HepG2 (cell line): ENCODE results near the gene PARP6. TPM values are rescaled to one million over a fixed set of nuclear protein-coding genes. Genes with fewer than 3 reads are reported as not detected.

ENCODE experiments used
- ATAC-seq: fragments of 200-7000 bp; cut with Tn5 transposase; 3 replicates; pipeline ENCODE4 v1.9.1; 2020; ENCODE audit warnings: mild to moderate bottlenecking, moderate library complexity
- BruUV-seq: library from RNA; stranded (reverse); fragments of 400-500 nt; replicated peaks from 2 replicates; lab custom pipeline; 2021; lab: Mats Ljungman, UMichigan
- CTCF ChIA-PET: fragments of 300-600 bp; formaldehyde crosslinking; extraction: SDS; loops from one replicate; lab custom pipeline; 2021; ENCODE audit warnings: low total read pairs, inconsistent platforms, low intra/inter-chr PET ratio; lab: Yijun Ruan, JAX
- POLR2A ChIA-PET: fragments of 350-600 bp; sonication (Branson Sonifier 250); formaldehyde crosslinking; loops from one replicate; lab custom pipeline; 2020; ENCODE audit warnings: antibody characterized with exemption, inconsistent platforms; lab: Yijun Ruan, JAX
- DNase-seq: peaks from one replicate; pipeline ENCODE4 v3.0.0-alpha.2; 2015; ENCODE audit warnings: low spot score
- FAIRE-seq: peaks from 3 replicates; lab custom pipeline; 2011; peaks lifted over from hg19 to GRCh38; lab: Jason Lieb, UNC
- H2AFZ ChIP-seq: one replicate; pipeline ENCODE4 v1.6.1; 2011; ENCODE audit warnings: low read length, inconsistent platforms
- H3K27ac ChIP-seq: fragments of 300-600 bp; 3 replicates; pipeline ENCODE4 v1.8.0; 2011; ENCODE audit warnings: mixed run types, mild to moderate bottlenecking, mixed read lengths, low read length, inconsistent platforms; ENCODE audit not compliant: insufficient read depth; ENCODE audit errors: extremely low read length
- H3K27me3 ChIP-seq, 2 experiments: fragments of 200-600 bp in 1 of 2; 2 replicates in 1 of 2; 3 replicates in 1 of 2; pipeline versions ENCODE4 v1.6.0 to v1.8.0; 2011; ENCODE audit warnings: low read length in 2 of 2, mild to moderate bottlenecking in 2 of 2, moderate library complexity in 2 of 2, inconsistent platforms in 1 of 2; ENCODE audit not compliant: insufficient read depth in 2 of 2, control insufficient read depth in 1 of 2
- H3K36me3 ChIP-seq, 2 experiments: fragments of 200-600 bp in 1 of 2; replicated peaks in 1 of 2; 2 replicates in 1 of 2; 3 replicates in 1 of 2; pipeline versions ENCODE4 v1.5.1 to v1.8.0; 2011; ENCODE audit warnings: low read length in 2 of 2, inconsistent platforms in 1 of 2; ENCODE audit not compliant: insufficient read depth in 2 of 2, control insufficient read depth in 1 of 2
- H3K4me1 ChIP-seq: 2 replicates; pipeline ENCODE4 v1.5.1; 2012; ENCODE audit warnings: low read length, inconsistent platforms; ENCODE audit not compliant: insufficient read depth
- H3K4me2 ChIP-seq: 2 replicates; pipeline ENCODE4 v1.6.0; 2011; ENCODE audit warnings: low read depth, low read length, inconsistent platforms
- H3K4me3 ChIP-seq, 3 experiments: fragments of 200-600 bp in 1 of 3; sonication (generic), shearing (Covaris generic) in 1 of 3; replicated peaks in 1 of 3; 2 replicates each; pipeline ENCODE4 v1.5.1; 2011 to 2016; ENCODE audit warnings: low read length in 3 of 3, inconsistent platforms in 2 of 3, low read depth in 2 of 3, mild to moderate bottlenecking in 2 of 3, control low read depth in 1 of 3, mixed read lengths in 1 of 3; ENCODE audit not compliant: insufficient read depth in 1 of 3
- H3K79me2 ChIP-seq: one replicate; pipeline ENCODE4 v1.6.1; 2011; ENCODE audit warnings: low read length, inconsistent platforms; ENCODE audit not compliant: insufficient read depth
- H3K9ac ChIP-seq: 2 replicates; pipeline ENCODE4 v1.6.0; 2011; ENCODE audit warnings: mild to moderate bottlenecking, low read depth, low read length, inconsistent platforms; ENCODE audit not compliant: insufficient read depth
- H3K9me3 ChIP-seq: 2 replicates; pipeline ENCODE4 v1.5.1; 2012; ENCODE audit warnings: mild to moderate bottlenecking, low read length
- H4K20me1 ChIP-seq: 2 replicates; pipeline ENCODE4 v1.6.0; 2011; ENCODE audit warnings: inconsistent platforms, mild to moderate bottlenecking, low read length, moderate library complexity; ENCODE audit not compliant: insufficient read depth
- ARID2 ChIP-seq: sonication (generic); formaldehyde crosslinking; IDR thresholded peaks from 2 replicates; pipeline ENCODE4 v1.8.1; 2022; ENCODE audit warnings: mild to moderate bottlenecking, missing genetic modification reagents, borderline replicate concordance
- ASH2L ChIP-seq: fragments of 300-600, 200-600 bp; sonication (generic); IDR thresholded peaks from 2 replicates; pipeline ENCODE4 v1.7.0; 2017; ENCODE audit warnings: low read depth, mild to moderate bottlenecking, moderate library complexity, mixed read lengths, low read length; ENCODE audit not compliant: insufficient read length
- BRCA1 ChIP-seq: sonication (generic); formaldehyde crosslinking; IDR thresholded peaks from 2 replicates; pipeline ENCODE4 v1.4.0; 2020; ENCODE audit warnings: missing genetic modification reagents
- CBX5 ChIP-seq: sonication (generic); formaldehyde crosslinking; IDR thresholded peaks from 2 replicates; pipeline ENCODE4 v1.4.0; 2020; ENCODE audit warnings: missing genetic modification reagents, borderline replicate concordance
- CEBPG ChIP-seq: IDR thresholded peaks from 2 replicates; pipeline ENCODE4 v1.6.1; 2016
- DNMT1 ChIP-seq: sonication (generic); formaldehyde crosslinking; IDR thresholded peaks from 2 replicates; pipeline ENCODE4 v1.5.1; 2020; ENCODE audit warnings: mild to moderate bottlenecking, missing genetic modification reagents
- DR1 ChIP-seq: sonication (generic); formaldehyde crosslinking; IDR thresholded peaks from 2 replicates; pipeline ENCODE4 v1.8.0; 2021; ENCODE audit warnings: mild to moderate bottlenecking, missing genetic modification reagents, inconsistent platforms
- HBP1 ChIP-seq: IDR thresholded peaks from 2 replicates; pipeline ENCODE4 v1.6.1; 2016; ENCODE audit warnings: low read depth, control low read depth
- NFIC ChIP-seq: IDR thresholded peaks from 2 replicates; pipeline ENCODE4 v1.6.1; 2012; ENCODE audit warnings: mild to moderate bottlenecking, low read length, inconsistent platforms
- NFKB2 ChIP-seq: sonication (generic); formaldehyde crosslinking; IDR thresholded peaks from 2 replicates; pipeline ENCODE4 v1.4.0; 2020; ENCODE audit warnings: missing genetic modification reagents, borderline replicate concordance
- NPAS2 ChIP-seq: sonication (generic); formaldehyde crosslinking; IDR thresholded peaks from 2 replicates; pipeline ENCODE4 v1.8.0; 2022; ENCODE audit warnings: mild to moderate bottlenecking, missing genetic modification reagents, borderline replicate concordance
- ONECUT2 ChIP-seq: sonication (generic); formaldehyde crosslinking; IDR thresholded peaks from 2 replicates; pipeline ENCODE4 v1.4.0; 2020; ENCODE audit warnings: missing genetic modification reagents
- SRF ChIP-seq: IDR thresholded peaks from 2 replicates; pipeline ENCODE4 v1.6.1; 2011; ENCODE audit warnings: mild to moderate bottlenecking, low read depth, low read length, moderate library complexity
- TSC22D2 ChIP-seq: sonication (generic); formaldehyde crosslinking; IDR thresholded peaks from 2 replicates; pipeline ENCODE4 v1.5.1; 2020; ENCODE audit warnings: missing genetic modification reagents, mild to moderate bottlenecking, borderline replicate concordance
- U2AF1 ChIP-seq: fragments of 200-400 bp; formaldehyde crosslinking; optimal IDR thresholded peaks from 2 replicates; pipeline ENCODE3; 2017; ENCODE audit warnings: mild to moderate bottlenecking, low read depth, low read length
- ZC3H13 ChIP-seq: sonication (generic); formaldehyde crosslinking; IDR thresholded peaks from 2 replicates; pipeline ENCODE4 v1.8.1; 2023; ENCODE audit warnings: mild to moderate bottlenecking, missing genetic modification reagents, moderate library complexity
- ZFP36L2 ChIP-seq: sonication (generic); formaldehyde crosslinking; IDR thresholded peaks from 2 replicates; pipeline ENCODE4 v1.4.0; 2020; ENCODE audit warnings: missing genetic modification reagents
- ZMAT3 ChIP-seq: sonication (generic); formaldehyde crosslinking; conservative IDR thresholded peaks from 2 replicates; pipeline ENCODE4 v1.7.0; 2021; ENCODE audit warnings: missing genetic modification reagents
- ZNF12 ChIP-seq: sonication (generic); formaldehyde crosslinking; IDR thresholded peaks from 2 replicates; pipeline ENCODE4 v1.5.0; 2020; ENCODE audit warnings: missing genetic modification reagents
- ZNF354B ChIP-seq: sonication (generic); formaldehyde crosslinking; IDR thresholded peaks from 2 replicates; pipeline ENCODE4 v1.8.0; 2022; ENCODE audit warnings: mild to moderate bottlenecking, missing genetic modification reagents
- ZNF446 ChIP-seq: sonication (generic); formaldehyde crosslinking; IDR thresholded peaks from 2 replicates; pipeline ENCODE4 v1.5.0; 2020; ENCODE audit warnings: mild to moderate bottlenecking, missing genetic modification reagents
- ZNF558 ChIP-seq: sonication (generic); formaldehyde crosslinking; IDR thresholded peaks from 2 replicates; pipeline ENCODE4 v1.9.0; 2022; ENCODE audit warnings: mild to moderate bottlenecking, missing genetic modification reagents, borderline replicate concordance
- ZNF644 ChIP-seq: IDR thresholded peaks from 2 replicates; pipeline ENCODE4 v1.6.1; 2016; ENCODE audit warnings: low read depth
- ZUFSP ChIP-seq: sonication (generic); formaldehyde crosslinking; IDR thresholded peaks from 2 replicates; pipeline ENCODE4 v1.9.0; 2021; ENCODE audit warnings: missing genetic modification reagents, mild to moderate bottlenecking, borderline replicate concordance
- WGBS: methylation state at CpG from one replicate; pipeline ENCODE4 v1.1.6; 2017; ENCODE audit warnings: low lambda C conversion rate; 5-methylcytosine and 5-hydroxymethylcytosine counted together
- in situ Hi-C: cut with HindIII; loops from 2 replicates; pipeline ENCODE4 v1.10.0; 2017; ENCODE audit warnings: low pct_unique_long_range_greater_than_20kb; ENCODE audit not compliant: extremely low pct_ligation_motif_present
- intact Hi-C: fragments of 100-400 bp; cut with micrococcal nuclease; formaldehyde crosslinking; loops from one replicate; pipeline ENCODE4 v1.10.0; 2022; ENCODE audit not compliant: unreplicated experiment
- polyA plus RNA-seq, 8 experiments: library from polyadenylated mRNA; depleted of rRNA in 3 of 8; stranded (reverse) in 7 of 8; unstranded in 1 of 8; fragments of >200 nt; fragmentation: Illumina TruSeq in 4 of 8; extraction: Trizol in 4 of 8; gene quantifications; 2 replicates each; pipeline versions ENCODE4 v1.2.1 to v1.2.3, GENCODE V29; 2011 to 2016; ENCODE audit warnings: low read depth in 4 of 8, missing spikeins in 1 of 8, mixed read lengths in 1 of 8; ENCODE audit not compliant: insufficient read depth in 1 of 8
- total RNA-seq, 5 experiments: library from RNA; depleted of rRNA; stranded (reverse); fragments of >200 nt; fragmentation: Illumina TruSeq; extraction: Trizol; gene quantifications; 2 replicates each; pipeline ENCODE4 v1.2.3, GENCODE V29; 2016; ENCODE audit warnings: low read depth in 1 of 5

The PARP6 gene
- total and polyA plus RNA-seq, 2 of the 13 experiments (the other 11 are each of a cell fraction or from before 2014, with no cell fraction given): 0.22 to 0.87 TPM

- no peak for TF ChIP-seq ONECUT2 (CRISPR knock-in tag)
- no peak for TF ChIP-seq DNMT1 (CRISPR knock-in tag)
- no peak for TF ChIP-seq DR1 (CRISPR knock-in tag)
- no peak for TF ChIP-seq ZFP36L2 (CRISPR knock-in tag)
- TF ChIP-seq CBX5 (CRISPR knock-in tag): no peak
- TF ChIP-seq U2AF1: no peak
- no peak for TF ChIP-seq ZNF354B (CRISPR knock-in tag)
- TF ChIP-seq ZNF12 (CRISPR knock-in tag): no peak
- TF ChIP-seq ZMAT3 (CRISPR knock-in tag): no peak
- 0 out of 2 replicates have a peak, but pooled peaks have one; percentile 25 for TF ChIP-seq ZNF644 (CRISPR knock-in tag)
- no peak for TF ChIP-seq ZC3H13 (CRISPR knock-in tag)
- TF ChIP-seq HBP1: no peak
- no peak for TF ChIP-seq TSC22D2 (CRISPR knock-in tag)
- TF ChIP-seq, all 625 proteins: peak for 6
Observed at GRCh38 chr15:72280751-72281150, 8.4 kb upstream of the PARP6 start (continued).

GRCh38 chr15:72278737-72279136 is 6.4 kb upstream of the PARP6 start:
- Histone ChIP-seq H3K36me3 (no peaks in the 10 kb centered on the region), H3K27ac (no peak overlapping the region), H3K4me3 (no peak overlapping the region), H3K9ac (no peak overlapping the region), H3K79me2 (no peaks in the 10 kb centered on the region), H2AFZ (no peak overlapping the region), H3K9me3 (no peaks in the 10 kb centered on the region), H3K4me1 (peaks cover 26% of the 10 kb centered on the region), H3K4me2 (no peak overlapping the region), H3K27me3 (no peaks in the 10 kb centered on the region; a peak in 1 of 5 replicates), H4K20me1 (no peaks in the 10 kb centered on the region)
- no peak for FAIRE-seq
- WGBS: 83% methylated on average over 1 of the region's 1 CpG
- no TSS peak for BruUV-seq
- ATAC-seq: no peak
- POLR2A ChIA-PET: no interaction called here
- DNase-seq: no peak
- intact Hi-C loops: no loop called here
- in situ Hi-C loops: no loop called here
- CTCF ChIA-PET: no interaction called here
- TF ChIP-seq BRCA1 (CRISPR knock-in tag): no peak
- TF ChIP-seq NFKB2 (CRISPR knock-in tag): no peak
- TF ChIP-seq ZUFSP (CRISPR knock-in tag): no peak
- TF ChIP-seq SRF: no peak
- no peak for TF ChIP-seq NFIC
- no peak for TF ChIP-seq ARID2 (CRISPR knock-in tag)
- no peak for TF ChIP-seq NPAS2 (CRISPR knock-in tag)
- TF ChIP-seq ASH2L: no peak
- TF ChIP-seq ZNF446 (CRISPR knock-in tag): no peak
- no peak for TF ChIP-seq CEBPG (CRISPR knock-in tag)
- no peak for TF ChIP-seq ZNF558 (CRISPR knock-in tag)
